ENCODE measurements around the gene ANKRD61. TPM values are rescaled to one million over a fixed set of nuclear protein-coding genes. Genes with fewer than 3 reads are reported as not detected.
"Not testable (repeated sequence)": the region's sequence is repeated elsewhere in the genome, so short reads cannot be mapped to it uniquely, and the experiment has no call there.

The ANKRD61 gene
- total RNA-seq, 2 donors from 2014 or later = 0.74 TPM; not detected in 1

GRCh38 chr7:6032641-6033040 lies 1.5 kb downstream of the ANKRD61 start:
- H3K27ac ChIP-seq = no peak overlapping the region
- H3K9me3 ChIP-seq = no peaks in the 10 kb centered on the region
- 65% methylated on average over 7 of the region's 7 CpGs for WGBS
- TF ChIP-seq POLR2A (IDR thresholded peaks at IDR 0.05) = no peak
- no peak for TF ChIP-seq POLR2AphosphoS5 (IDR thresholded peaks at IDR 0.05)
- TF ChIP-seq CTCF (IDR thresholded peaks at IDR 0.05) = no peak
- no peak for DNase-seq (ENCODE audit: low spot score)
- H3K4me1 ChIP-seq (replicated peaks) = peaks cover 11% of the 10 kb centered on the region
- no peak overlapping the region for H3K4me3 ChIP-seq
- H3K36me3 ChIP-seq = peaks cover 0 to 8% of the 10 kb centered on the region in 2 donors
- no peaks in the 10 kb centered on the region for H3K27me3 ChIP-seq (replicated peaks; ENCODE audit: insufficient read depth)
- intact Hi-C loops (cut with DNase I) = no loop called here

- peaks cover 8 to 9% of the 10 kb centered on the region in 2 donors for H3K36me3 ChIP-seq
Measured at GRCh38 chr7:6035165-6035564, 4.0 kb downstream of the ANKRD61 start.

DNA sequence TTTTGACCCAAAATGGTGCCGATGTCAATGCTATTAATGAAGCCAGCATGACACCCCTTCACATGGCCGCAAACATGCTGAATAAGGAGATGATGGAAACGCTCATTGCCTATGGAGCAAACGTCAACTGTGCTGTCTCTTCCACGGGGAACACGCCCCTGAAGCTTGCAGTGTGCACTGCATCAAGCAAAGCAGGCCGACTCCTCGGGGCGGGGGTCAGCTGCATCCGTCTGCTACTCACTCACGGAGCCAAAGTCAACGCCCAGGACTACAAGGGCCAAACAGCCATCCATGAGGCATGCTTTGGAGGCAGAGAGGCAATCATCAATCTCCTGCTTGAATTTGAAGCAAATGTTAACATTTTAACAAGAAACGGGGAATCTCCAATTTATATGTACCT lies 4.5 kb downstream of the ANKRD61 start:
- no peaks in the 10 kb centered on the region for H3K4me1 ChIP-seq (replicated peaks)
- intact Hi-C loops (cut with DNase I) = no loop called here
- H3K27me3 ChIP-seq (replicated peaks; ENCODE audit: insufficient read depth) = no peaks in the 10 kb centered on the region
- TF ChIP-seq POLR2A (IDR thresholded peaks at IDR 0.05) (no peak), CTCF (IDR thresholded peaks at IDR 0.05) (no peak), POLR2AphosphoS5 (IDR thresholded peaks at IDR 0.05) (no peak)
- H3K9me3 ChIP-seq = no peaks in the 10 kb centered on the region
- H3K4me3 ChIP-seq = no peak overlapping the region
- 90% methylated on average over 13 of the region's 13 CpGs for WGBS
- no peak for DNase-seq (ENCODE audit: low spot score)
- peaks cover 8 to 15% of the 10 kb centered on the region in 2 donors for H3K36me3 ChIP-seq
- no peak overlapping the region for H3K27ac ChIP-seq

More at GRCh38 chr7:6035165-6035564, 4.0 kb downstream of the ANKRD61 start:
- WGBS = 90% methylated on average over 10 of the region's 10 CpGs
- no peak for DNase-seq (ENCODE audit: low spot score)
- Histone ChIP-seq H3K27ac (no peak overlapping the region), H3K9me3 (no peaks in the 10 kb centered on the region), H3K27me3 (replicated peaks; ENCODE audit: insufficient read depth) (no peaks in the 10 kb centered on the region), H3K4me3 (no peak overlapping the region), H3K4me1 (replicated peaks) (peaks cover 1% of the 10 kb centered on the region)
- TF ChIP-seq POLR2A (IDR thresholded peaks at IDR 0.05) (no peak), CTCF (IDR thresholded peaks at IDR 0.05) (no peak), POLR2AphosphoS5 (IDR thresholded peaks at IDR 0.05) (no peak)
- intact Hi-C loops (cut with DNase I) = no loop called here

- Histone ChIP-seq H3K9me3 (no peaks in the 10 kb centered on the region), H3K4me3 (no peak overlapping the region), H3K36me3 (peaks cover 0 to 2% of the 10 kb centered on the region in 2 donors), H3K27me3 (replicated peaks; ENCODE audit: insufficient read depth) (no peaks in the 10 kb centered on the region), H3K27ac (no peak overlapping the region), H3K4me1 (replicated peaks) (no peaks in the 10 kb centered on the region)
- DNase-seq (ENCODE audit: low spot score) = no peak
- no peak for TF ChIP-seq CTCF (IDR thresholded peaks at IDR 0.05)
- TF ChIP-seq POLR2A (IDR thresholded peaks at IDR 0.05) = no peak
- TF ChIP-seq POLR2AphosphoS5 (IDR thresholded peaks at IDR 0.05) = no peak
- intact Hi-C loops (cut with DNase I) = no loop called here
- WGBS = 76% methylated on average over 4 of the region's 4 CpGs
Measured at GRCh38 chr7:6049780-6050179, 18.6 kb downstream of the ANKRD61 start.

- 91% methylated on average over 9 of the region's 9 CpGs for WGBS
- H3K4me3 ChIP-seq; DNase-seq (ENCODE audit: low spot score); H3K27ac ChIP-seq; intact Hi-C loops (cut with DNase I); H3K27me3 ChIP-seq (replicated peaks; ENCODE audit: insufficient read depth); H3K4me1 ChIP-seq (replicated peaks); H3K9me3 ChIP-seq; H3K36me3 ChIP-seq: not testable (repeated sequence)
Measured at GRCh38 chr7:6051185-6051584, 20.0 kb downstream of the ANKRD61 start.
